IMR-90 (cell line): ENCODE results near the gene BBS12. TPM values are rescaled to one million over a fixed set of nuclear protein-coding genes. Genes with fewer than 3 reads are reported as not detected.

Experiments used
- ATAC-seq: fragments of 200-7000 bp; cut with Tn5 transposase; 2 replicates; pipeline ENCODE4 v1.9.1; 2020; ENCODE audit warnings: low read depth, mild to moderate bottlenecking, moderate library complexity
- BruUV-seq: library from RNA; stranded (reverse); fragments of 400-500 nt; replicated peaks from 2 replicates; lab custom pipeline; 2021; lab: Mats Ljungman, UMichigan
- CTCF ChIA-PET: fragments of 300-600 bp; formaldehyde crosslinking; extraction: SDS; loops from one replicate; lab custom pipeline; 2021; ENCODE audit warnings: antibody characterized with exemption; lab: Yijun Ruan, JAX
- POLR2A ChIA-PET: fragments of 300-600 bp; sonication (Branson Sonifier 250); formaldehyde crosslinking; loops from one replicate; lab custom pipeline; 2022; ENCODE audit warnings: antibody characterized with exemption; ENCODE audit not compliant: unreplicated experiment; lab: Charles Lee
- DNase-seq: peaks from one replicate; pipeline ENCODE4 v3.0.0; 2013
- H2AFZ ChIP-seq: replicated peaks from 2 replicates; pipeline ENCODE3; 2013; ENCODE audit warnings: low read length, mild to moderate bottlenecking; ENCODE audit not compliant: poor library complexity
- H2AK5ac ChIP-seq: 2 replicates; pipeline ENCODE4 v1.6.1; 2013; ENCODE audit warnings: low read depth, low read length, inconsistent platforms
- H2AK9ac ChIP-seq: replicated peaks from 2 replicates; pipeline ENCODE3; 2013; ENCODE audit warnings: mild to moderate bottlenecking, low read depth, low read length, moderate library complexity; ENCODE audit not compliant: poor library complexity
- H2BK120ac ChIP-seq: 2 replicates; pipeline ENCODE4 v1.6.1; 2013; ENCODE audit warnings: low read depth, low read length, inconsistent platforms
- H2BK15ac ChIP-seq: 3 replicates; pipeline ENCODE4 v1.6.1; 2013; ENCODE audit warnings: low read depth, low read length, inconsistent platforms
- H2BK20ac ChIP-seq: 2 replicates; pipeline ENCODE4 v1.6.1; 2013; ENCODE audit warnings: low read depth, mild to moderate bottlenecking, inconsistent platforms, low read length, moderate library complexity
- H2BK5ac ChIP-seq: 2 replicates; pipeline ENCODE4 v1.6.1; 2013; ENCODE audit warnings: mild to moderate bottlenecking, low read depth, low read length, inconsistent platforms; ENCODE audit not compliant: poor library complexity, severe bottlenecking
- H3K14ac ChIP-seq: replicated peaks from 2 replicates; pipeline ENCODE4 v1.6.1; 2013; ENCODE audit warnings: low read depth, low read length, inconsistent platforms
- H3K18ac ChIP-seq: 2 replicates; pipeline ENCODE4 v1.6.1; 2013; ENCODE audit warnings: low read depth, low read length, control low read depth
- H3K23ac ChIP-seq: 2 replicates; pipeline ENCODE4 v1.6.1; 2013; ENCODE audit warnings: low read depth, low read length, inconsistent platforms
- H3K27ac ChIP-seq: 2 replicates; pipeline ENCODE4 v1.5.1; 2013; ENCODE audit warnings: mild to moderate bottlenecking, control low read depth, low read length; ENCODE audit not compliant: insufficient read depth
- H3K27me3 ChIP-seq: 2 replicates; pipeline ENCODE4 v1.6.1; 2013; ENCODE audit warnings: low read length; ENCODE audit not compliant: control insufficient read depth, insufficient read depth
- H3K36me3 ChIP-seq: 2 replicates; pipeline ENCODE4 v1.6.1; 2013; ENCODE audit warnings: low read length, mixed read lengths; ENCODE audit not compliant: control insufficient read depth, insufficient read depth
- H3K4ac ChIP-seq: 2 replicates; pipeline ENCODE4 v1.6.1; 2013; ENCODE audit warnings: low read depth, low read length, inconsistent platforms
- H3K4me1 ChIP-seq: 2 replicates; pipeline ENCODE4 v1.6.1; 2013; ENCODE audit warnings: low read length, mixed read lengths; ENCODE audit not compliant: control insufficient read depth, insufficient read depth
- H3K4me2 ChIP-seq: 2 replicates; pipeline ENCODE4 v1.6.1; 2013; ENCODE audit warnings: low read depth, mild to moderate bottlenecking, control low read depth, low read length, moderate library complexity
- H3K4me3 ChIP-seq: 2 replicates; pipeline ENCODE4 v1.5.1; 2013; ENCODE audit warnings: low read depth, mild to moderate bottlenecking, control low read depth, low read length, moderate library complexity; ENCODE audit not compliant: insufficient read depth
- H3K56ac ChIP-seq: 2 replicates; pipeline ENCODE4 v1.6.1; 2013; ENCODE audit warnings: low read length, inconsistent platforms; ENCODE audit not compliant: insufficient read depth; ENCODE audit errors: extremely low read depth
- H3K79me1 ChIP-seq, 2 experiments: 2 replicates each; pipeline ENCODE4 v1.6.1; 2013; ENCODE audit warnings: low read length in 2 of 2, inconsistent platforms in 1 of 2, low read depth in 1 of 2
- H3K9ac ChIP-seq: 2 replicates; pipeline ENCODE4 v1.6.1; 2013; ENCODE audit warnings: low read depth, low read length, control low read depth
- H3K9me1 ChIP-seq: 2 replicates; pipeline ENCODE4 v1.6.1; 2013; ENCODE audit warnings: low read length, inconsistent platforms; ENCODE audit not compliant: insufficient read depth
- H3K9me3 ChIP-seq: 2 replicates; pipeline ENCODE4 v1.6.1; 2013; ENCODE audit warnings: low read length; ENCODE audit not compliant: control insufficient read depth, insufficient read depth
- H4K20me1 ChIP-seq: 2 replicates; pipeline ENCODE4 v1.6.1; 2013; ENCODE audit warnings: low read length, inconsistent platforms; ENCODE audit not compliant: insufficient read depth
- H4K5ac ChIP-seq: 2 replicates; pipeline ENCODE4 v1.6.1; 2013; ENCODE audit warnings: mild to moderate bottlenecking, low read depth, low read length, control low read depth
- H4K8ac ChIP-seq, 2 experiments: 2 replicates each; pipeline ENCODE4 v1.6.1; 2013; ENCODE audit warnings: low read depth in 2 of 2, low read length in 2 of 2, control low read depth in 1 of 2, inconsistent platforms in 1 of 2
- H4K91ac ChIP-seq: 2 replicates; pipeline ENCODE4 v1.6.1; 2013; ENCODE audit warnings: low read depth, low read length, inconsistent platforms; ENCODE audit not compliant: insufficient read depth
- ELK1 ChIP-seq: fragments of 150-350 bp; IDR thresholded peaks from 2 replicates; pipeline ENCODE4 v1.6.1; 2016; ENCODE audit warnings: low read depth, mild to moderate bottlenecking, low read length, moderate library complexity, borderline replicate concordance
- FOS ChIP-seq: fragments of 150-350 bp; IDR thresholded peaks from 2 replicates; pipeline ENCODE4 v1.6.1; 2016; ENCODE audit warnings: low read depth, low read length
- RAD21 ChIP-seq: IDR thresholded peaks from 2 replicates; pipeline ENCODE4 v1.6.1; 2012; ENCODE audit warnings: low read length, improper control_type of control experiment
- WGBS, 2 experiments: methylation state at CpG; one replicate each; pipeline versions ENCODE4 v1.1.5 to v1.1.7; 2013; ENCODE audit warnings: missing lambda C conversion rate in 2 of 2; ENCODE audit not compliant: insufficient read length in 1 of 2; ENCODE audit errors: extremely low coverage in 2 of 2; 5-methylcytosine and 5-hydroxymethylcytosine counted together
- dilution Hi-C: fragments of 300-500 bp; cut with HindIII; formaldehyde crosslinking; loops from one replicate; pipeline ENCODE4 v1.14.3; 2018; ENCODE audit warnings: low sequenced_read_pairs; ENCODE audit not compliant: unreplicated experiment
- in situ Hi-C: fragments of 300-500 bp; cut with MboI; formaldehyde crosslinking; loops from 3 replicates; pipeline ENCODE4 v1.14.3; 2019; ENCODE audit warnings: low sequenced_read_pairs, inconsistent platforms, mixed read lengths
- intact Hi-C: fragments of 100-400 bp; cut with micrococcal nuclease; formaldehyde crosslinking; loops from 2 replicates; pipeline ENCODE4 v1.10.0; 2022
- polyA plus RNA-seq, 3 experiments: library from polyadenylated mRNA; depleted of rRNA; stranded (reverse); fragments of >200 nt; gene quantifications; 2 replicates each; pipeline ENCODE4 v1.2.3, GENCODE V29; 2012; ENCODE audit warnings: low replicate concordance in 1 of 3
- total RNA-seq: library from RNA; depleted of rRNA; stranded (reverse); fragments of >200 nt; gene quantifications from 2 replicates; pipeline ENCODE4 v1.2.3, GENCODE V29; 2012
- TF ChIP-seq, protein P1 (sequence below): fragments of 150-350 bp; IDR thresholded peaks from 2 replicates; pipeline ENCODE4 v1.6.1; 2017; ENCODE audit warnings: mild to moderate bottlenecking, antibody characterized with exemption, low read length, low read depth

The BBS12 gene
- total and polyA plus RNA-seq, 2 of the 4 experiments (the other 2 are of a cell fraction): 1.1 to 5.9 TPM

DNA sequence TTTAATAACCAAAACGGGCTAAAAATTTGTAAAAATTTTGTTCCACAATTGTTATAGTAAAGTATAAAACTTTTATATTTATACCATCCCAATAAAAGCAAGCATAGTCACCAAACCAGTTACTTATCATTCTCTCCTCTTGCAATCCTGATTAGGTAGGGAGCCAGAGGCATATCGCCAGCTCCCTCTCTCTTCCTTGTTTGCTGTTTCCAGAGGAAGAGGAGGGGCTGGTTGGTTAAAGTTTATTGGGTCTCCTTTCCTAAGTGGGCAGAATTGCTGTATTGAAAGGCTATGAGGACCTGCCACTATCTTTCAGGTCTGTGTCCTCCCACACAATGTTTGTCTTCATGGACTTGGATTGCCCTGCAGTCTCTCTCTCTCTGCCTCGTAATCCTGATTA, 29.6 kb upstream of the BBS12 start:
- ChIA-PET POLR2A (no interaction called here), CTCF (no interaction called here)
- no peak overlapping the region for H2AK5ac ChIP-seq
- H2AFZ ChIP-seq: no peak overlapping the region
- in situ Hi-C loops: loop anchor here (25.0 kb wide), 1 partner anchor 791 kb away; no protein-coding TSS in a partner anchor
- H3K9me1 ChIP-seq: no peaks in the 10 kb centered on the region
- no peaks in the 10 kb centered on the region for H3K9me3 ChIP-seq
- H3K4me3 ChIP-seq: no peak overlapping the region
- no peak overlapping the region for H4K91ac ChIP-seq
- TF ChIP-seq, protein P1, sequence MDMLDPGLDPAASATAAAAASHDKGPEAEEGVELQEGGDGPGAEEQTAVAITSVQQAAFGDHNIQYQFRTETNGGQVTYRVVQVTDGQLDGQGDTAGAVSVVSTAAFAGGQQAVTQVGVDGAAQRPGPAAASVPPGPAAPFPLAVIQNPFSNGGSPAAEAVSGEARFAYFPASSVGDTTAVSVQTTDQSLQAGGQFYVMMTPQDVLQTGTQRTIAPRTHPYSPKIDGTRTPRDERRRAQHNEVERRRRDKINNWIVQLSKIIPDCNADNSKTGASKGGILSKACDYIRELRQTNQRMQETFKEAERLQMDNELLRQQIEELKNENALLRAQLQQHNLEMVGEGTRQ: no peak
- TF ChIP-seq ELK1 (no peak), FOS (no peak), RAD21 (no peak)
- no peak overlapping the region for H2BK15ac ChIP-seq
- H2BK120ac ChIP-seq: no peak overlapping the region
- no peaks in the 10 kb centered on the region for H3K79me1 ChIP-seq
- DNase-seq (no peak), ATAC-seq (no peak)
- H2AK9ac ChIP-seq: no peak overlapping the region
- dilution Hi-C loops: no loop called here
- H4K8ac ChIP-seq: no peak overlapping the region
- no peak overlapping the region for H2BK20ac ChIP-seq
- H4K5ac ChIP-seq: no peak overlapping the region
- no peaks in the 10 kb centered on the region for H3K36me3 ChIP-seq
- H3K18ac ChIP-seq: no peak overlapping the region
- no peak overlapping the region for H2BK5ac ChIP-seq
- no peak overlapping the region for H3K23ac ChIP-seq
- no peak overlapping the region for H3K27ac ChIP-seq
- WGBS, 2 experiments: 60% methylated on average over 1 of the region's 3 CpGs; no CpG with 5 or more reads in 1 of the 2 experiments
- H3K56ac ChIP-seq: no peak overlapping the region
- H3K4ac ChIP-seq: no peak overlapping the region
- intact Hi-C loops: loop anchor here (10.0 kb wide), 1 partner anchor 798 kb away; no protein-coding TSS in a partner anchor
- H3K4me2 ChIP-seq: no peak overlapping the region
- no peaks in the 10 kb centered on the region for H3K27me3 ChIP-seq
- H4K20me1 ChIP-seq: no peaks in the 10 kb centered on the region
- no TSS peak for BruUV-seq
- H3K9ac ChIP-seq: no peak overlapping the region
- no peaks in the 10 kb centered on the region for H3K4me1 ChIP-seq
- no peak overlapping the region for H3K14ac ChIP-seq
